ENCODE measurements around the gene WASF3.

Gene WASF3

DNA sequence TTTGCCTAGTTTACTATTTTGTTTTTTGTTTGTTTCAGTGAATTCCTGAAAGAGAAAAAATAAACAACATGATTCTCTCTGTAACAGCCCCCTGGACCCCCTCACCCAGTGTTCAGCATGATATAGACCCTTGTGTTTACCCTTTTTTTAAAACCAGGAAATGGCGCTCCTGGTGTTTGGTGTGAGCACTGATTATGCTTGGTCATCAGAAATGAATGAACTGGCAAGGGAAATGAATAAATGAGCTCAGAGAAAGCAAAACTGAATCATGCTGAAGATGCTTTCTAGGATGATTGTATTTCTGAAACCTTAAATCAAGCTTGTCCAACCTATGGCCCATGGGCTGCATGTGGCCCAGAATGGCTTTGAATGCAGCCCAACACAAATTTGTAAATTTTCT lies 22.1 kb downstream of the WASF3 start:
- no peaks in the 10 kb centered on the region for H3K27me3 ChIP-seq (ENCODE audit: insufficient read depth, low read length)
- H2AFZ ChIP-seq (ENCODE audit: low read length), result no peak overlapping the region
- H3K27ac ChIP-seq (ENCODE audit: low read depth, low read length, poor library complexity, severe bottlenecking), result no peak overlapping the region
- no peak for TF ChIP-seq EZH2 (IDR thresholded peaks at IDR 0.05; ENCODE audit: borderline replicate concordance, low read length)
- TF ChIP-seq, protein P1, sequence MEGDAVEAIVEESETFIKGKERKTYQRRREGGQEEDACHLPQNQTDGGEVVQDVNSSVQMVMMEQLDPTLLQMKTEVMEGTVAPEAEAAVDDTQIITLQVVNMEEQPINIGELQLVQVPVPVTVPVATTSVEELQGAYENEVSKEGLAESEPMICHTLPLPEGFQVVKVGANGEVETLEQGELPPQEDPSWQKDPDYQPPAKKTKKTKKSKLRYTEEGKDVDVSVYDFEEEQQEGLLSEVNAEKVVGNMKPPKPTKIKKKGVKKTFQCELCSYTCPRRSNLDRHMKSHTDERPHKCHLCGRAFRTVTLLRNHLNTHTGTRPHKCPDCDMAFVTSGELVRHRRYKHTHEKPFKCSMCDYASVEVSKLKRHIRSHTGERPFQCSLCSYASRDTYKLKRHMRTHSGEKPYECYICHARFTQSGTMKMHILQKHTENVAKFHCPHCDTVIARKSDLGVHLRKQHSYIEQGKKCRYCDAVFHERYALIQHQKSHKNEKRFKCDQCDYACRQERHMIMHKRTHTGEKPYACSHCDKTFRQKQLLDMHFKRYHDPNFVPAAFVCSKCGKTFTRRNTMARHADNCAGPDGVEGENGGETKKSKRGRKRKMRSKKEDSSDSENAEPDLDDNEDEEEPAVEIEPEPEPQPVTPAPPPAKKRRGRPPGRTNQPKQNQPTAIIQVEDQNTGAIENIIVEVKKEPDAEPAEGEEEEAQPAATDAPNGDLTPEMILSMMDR (IDR thresholded peaks at IDR 0.05; ENCODE audit: low read length), result no peak
- no peaks in the 10 kb centered on the region for H3K79me2 ChIP-seq (ENCODE audit: insufficient read depth, low read length)
- H3K9me2 ChIP-seq (ENCODE audit: low read depth, low read length), result no peaks in the 10 kb centered on the region
- H3K4me1 ChIP-seq (ENCODE audit: insufficient read depth, low read length, severe bottlenecking), result no peaks in the 10 kb centered on the region
- no peaks in the 10 kb centered on the region for H3F3A ChIP-seq (ENCODE audit: insufficient read depth, low read length)
- no peak overlapping the region for H3K4me3 ChIP-seq (ENCODE audit: low read depth, low read length, poor library complexity, severe bottlenecking)
- H3K4me2 ChIP-seq (ENCODE audit: low read length), result no peak overlapping the region
- H3K9me3 ChIP-seq (ENCODE audit: low read length), result no peaks in the 10 kb centered on the region
- H3K9ac ChIP-seq (ENCODE audit: low read length), result no peak overlapping the region
- no peaks in the 10 kb centered on the region for H4K20me1 ChIP-seq (ENCODE audit: insufficient read depth, low read length)
- no peaks in the 10 kb centered on the region for H3K36me3 ChIP-seq (ENCODE audit: insufficient read depth, low read length)

DNA sequence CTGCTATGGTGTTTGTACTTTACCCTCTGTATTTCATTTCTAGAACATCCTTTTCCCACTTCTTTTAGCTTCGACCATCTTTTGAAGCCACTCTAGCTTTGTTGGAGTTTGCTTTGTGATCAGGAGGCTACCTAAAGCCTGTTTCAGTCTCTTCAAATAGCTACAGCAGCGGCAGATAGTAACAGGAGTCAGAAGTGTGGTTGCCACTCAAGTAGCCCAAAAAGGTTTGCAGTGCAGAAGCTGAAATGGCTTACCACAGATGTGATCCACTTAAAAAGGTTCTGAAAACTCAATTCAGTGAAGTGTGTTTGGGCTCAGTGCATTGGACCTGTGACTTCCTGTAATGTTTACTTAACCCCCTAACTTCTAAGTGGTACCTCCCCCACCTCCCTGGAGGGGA lies 26.2 kb downstream of the WASF3 start:
- H3K4me2 ChIP-seq (ENCODE audit: low read length), result no peak overlapping the region
- no peaks in the 10 kb centered on the region for H3K79me2 ChIP-seq (ENCODE audit: insufficient read depth, low read length)
- H3K9me3 ChIP-seq (ENCODE audit: low read length), result no peaks in the 10 kb centered on the region
- H3K9ac ChIP-seq (ENCODE audit: low read length), result no peak overlapping the region
- H4K20me1 ChIP-seq (ENCODE audit: insufficient read depth, low read length), result no peaks in the 10 kb centered on the region
- H3K27me3 ChIP-seq (ENCODE audit: insufficient read depth, low read length), result no peaks in the 10 kb centered on the region
- H3K4me1 ChIP-seq (ENCODE audit: insufficient read depth, low read length, severe bottlenecking), result no peaks in the 10 kb centered on the region
- no peak overlapping the region for H2AFZ ChIP-seq (ENCODE audit: low read length)
- no peak overlapping the region for H3K27ac ChIP-seq (ENCODE audit: low read depth, low read length, poor library complexity, severe bottlenecking)
- no peaks in the 10 kb centered on the region for H3K9me2 ChIP-seq (ENCODE audit: low read depth, low read length)
- no peak for TF ChIP-seq EZH2 (IDR thresholded peaks at IDR 0.05; ENCODE audit: borderline replicate concordance, low read length)
- TF ChIP-seq, protein P1 (IDR thresholded peaks at IDR 0.05; ENCODE audit: low read length), result no peak
- H3K4me3 ChIP-seq (ENCODE audit: low read depth, low read length, poor library complexity, severe bottlenecking), result no peak overlapping the region
- H3F3A ChIP-seq (ENCODE audit: insufficient read depth, low read length), result no peaks in the 10 kb centered on the region
- H3K36me3 ChIP-seq (ENCODE audit: insufficient read depth, low read length), result no peaks in the 10 kb centered on the region

DNA sequence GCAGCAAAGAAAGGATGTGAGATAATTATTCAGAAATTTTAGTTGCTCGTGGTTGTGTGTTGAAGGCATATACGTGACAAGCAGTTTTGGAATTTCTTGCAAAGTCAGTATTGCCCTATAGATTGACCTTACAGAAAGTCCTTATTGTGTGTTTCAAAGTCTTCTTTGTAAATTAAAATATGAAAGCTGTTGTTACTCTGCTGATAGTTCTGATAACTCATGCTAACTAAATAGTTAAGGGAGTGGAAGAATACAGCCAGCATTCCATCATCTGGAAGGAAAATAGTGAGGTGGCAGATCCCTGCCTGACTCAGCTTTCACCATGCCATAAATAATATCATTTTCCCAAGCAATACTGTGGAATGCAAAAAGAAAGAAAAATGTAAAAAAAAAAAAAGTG lies 27.2 kb downstream of the WASF3 start:
- H3K79me2 ChIP-seq (ENCODE audit: insufficient read depth, low read length), result no peaks in the 10 kb centered on the region
- H3K4me1 ChIP-seq (ENCODE audit: insufficient read depth, low read length, severe bottlenecking), result no peaks in the 10 kb centered on the region
- no peak overlapping the region for H2AFZ ChIP-seq (ENCODE audit: low read length)
- H3K9ac ChIP-seq (ENCODE audit: low read length), result no peak overlapping the region
- H3K9me3 ChIP-seq (ENCODE audit: low read length), result no peaks in the 10 kb centered on the region
- no peak overlapping the region for H3K4me2 ChIP-seq (ENCODE audit: low read length)
- no peaks in the 10 kb centered on the region for H4K20me1 ChIP-seq (ENCODE audit: insufficient read depth, low read length)
- no peaks in the 10 kb centered on the region for H3K27me3 ChIP-seq (ENCODE audit: insufficient read depth, low read length)
- H3K9me2 ChIP-seq (ENCODE audit: low read depth, low read length), result no peaks in the 10 kb centered on the region
- H3K4me3 ChIP-seq (ENCODE audit: low read depth, low read length, poor library complexity, severe bottlenecking), result no peak overlapping the region
- no peaks in the 10 kb centered on the region for H3K36me3 ChIP-seq (ENCODE audit: insufficient read depth, low read length)
- TF ChIP-seq EZH2 (IDR thresholded peaks at IDR 0.05; ENCODE audit: borderline replicate concordance, low read length), result no peak
- TF ChIP-seq, protein P1 (IDR thresholded peaks at IDR 0.05; ENCODE audit: low read length), result no peak
- no peak overlapping the region for H3K27ac ChIP-seq (ENCODE audit: low read depth, low read length, poor library complexity, severe bottlenecking)
- H3F3A ChIP-seq (ENCODE audit: insufficient read depth, low read length), result no peaks in the 10 kb centered on the region
